ENCODE measurements around the gene DPY19L3.

The DPY19L3 gene

DNA sequence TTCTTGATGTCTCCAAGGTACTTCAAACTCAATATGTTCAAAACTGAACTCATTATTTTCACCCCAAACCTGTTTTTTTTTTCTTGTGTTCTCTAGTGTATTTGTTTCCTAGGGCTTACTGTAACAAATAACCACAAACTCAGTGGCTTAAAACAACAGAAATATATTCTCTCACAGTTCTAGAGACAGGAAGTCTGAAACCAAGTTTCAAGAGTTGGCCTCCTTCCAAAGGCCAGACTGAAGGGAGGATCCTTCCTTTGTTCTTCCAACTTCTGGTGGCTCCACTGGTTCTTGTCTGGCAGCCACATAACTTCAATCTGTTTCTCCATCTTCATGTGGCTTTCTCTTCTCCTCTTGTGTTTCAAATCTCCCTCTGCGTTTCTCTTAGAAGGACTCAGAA is 113.5 kb downstream of the DPY19L3 start:
- no peak overlapping the region for H2AFZ ChIP-seq (ENCODE audit: low read depth, low read length)
- H3K27ac ChIP-seq (ENCODE audit: low read length), result no peak overlapping the region
- H3K9me3 ChIP-seq (ENCODE audit: insufficient read depth, low read length), result no peaks in the 10 kb centered on the region
- H3K79me2 ChIP-seq (ENCODE audit: low read length), result no peaks in the 10 kb centered on the region
- peaks cover 19% of the 10 kb centered on the region; the same call in 1 of the 2 replicates for H3K27me3 ChIP-seq (ENCODE audit: low read depth, low read length)
- no peak overlapping the region for H3K4me3 ChIP-seq (ENCODE audit: low read length)
- TF ChIP-seq, protein P1, sequence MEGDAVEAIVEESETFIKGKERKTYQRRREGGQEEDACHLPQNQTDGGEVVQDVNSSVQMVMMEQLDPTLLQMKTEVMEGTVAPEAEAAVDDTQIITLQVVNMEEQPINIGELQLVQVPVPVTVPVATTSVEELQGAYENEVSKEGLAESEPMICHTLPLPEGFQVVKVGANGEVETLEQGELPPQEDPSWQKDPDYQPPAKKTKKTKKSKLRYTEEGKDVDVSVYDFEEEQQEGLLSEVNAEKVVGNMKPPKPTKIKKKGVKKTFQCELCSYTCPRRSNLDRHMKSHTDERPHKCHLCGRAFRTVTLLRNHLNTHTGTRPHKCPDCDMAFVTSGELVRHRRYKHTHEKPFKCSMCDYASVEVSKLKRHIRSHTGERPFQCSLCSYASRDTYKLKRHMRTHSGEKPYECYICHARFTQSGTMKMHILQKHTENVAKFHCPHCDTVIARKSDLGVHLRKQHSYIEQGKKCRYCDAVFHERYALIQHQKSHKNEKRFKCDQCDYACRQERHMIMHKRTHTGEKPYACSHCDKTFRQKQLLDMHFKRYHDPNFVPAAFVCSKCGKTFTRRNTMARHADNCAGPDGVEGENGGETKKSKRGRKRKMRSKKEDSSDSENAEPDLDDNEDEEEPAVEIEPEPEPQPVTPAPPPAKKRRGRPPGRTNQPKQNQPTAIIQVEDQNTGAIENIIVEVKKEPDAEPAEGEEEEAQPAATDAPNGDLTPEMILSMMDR (IDR thresholded peaks at IDR 0.05; ENCODE audit: low read depth, low read length), result no peak
- no peak for TF ChIP-seq EZH2phosphoT487 (IDR thresholded peaks at IDR 0.05; ENCODE audit: low read depth)
- no peak overlapping the region for H3K4me2 ChIP-seq (ENCODE audit: low read length)
- no peaks in the 10 kb centered on the region for H3K36me3 ChIP-seq (replicated peaks; ENCODE audit: low read depth, low read length)
- no peaks in the 10 kb centered on the region for H3K4me1 ChIP-seq (ENCODE audit: low read length)
- H4K20me1 ChIP-seq (ENCODE audit: insufficient read depth, low read length), result no peaks in the 10 kb centered on the region
- H3K9ac ChIP-seq (ENCODE audit: low read length), result no peak overlapping the region

DNA sequence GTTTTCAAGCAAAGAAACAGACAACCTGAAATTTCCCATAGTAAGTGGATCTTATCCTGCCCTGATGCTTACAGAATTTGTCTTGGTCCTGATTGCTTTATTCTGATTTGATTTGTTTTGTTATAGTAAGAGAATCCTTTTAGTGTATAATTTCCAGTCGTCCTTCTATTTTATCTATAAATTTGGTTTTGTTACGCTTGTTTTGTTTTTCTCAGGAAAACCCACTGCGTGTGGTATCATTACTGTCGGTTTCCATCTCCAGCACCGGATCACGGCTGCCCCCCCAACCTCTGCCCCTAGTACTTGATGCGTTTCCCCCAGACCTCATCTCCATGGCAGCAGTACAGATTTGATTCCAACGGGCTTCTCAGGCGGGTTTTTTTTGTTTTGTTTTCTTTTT is 117.4 kb downstream of the DPY19L3 start:
- Histone ChIP-seq H3K9ac (ENCODE audit: low read length) (no peak overlapping the region), H3K79me2 (ENCODE audit: low read length) (no peaks in the 10 kb centered on the region), H3K27me3 (ENCODE audit: low read depth, low read length) (peaks cover 19% of the 10 kb centered on the region; the same call in 1 of the 2 replicates), H3K4me3 (ENCODE audit: low read length) (no peak overlapping the region), H3K36me3 (replicated peaks; ENCODE audit: low read depth, low read length) (no peaks in the 10 kb centered on the region), H3K9me3 (ENCODE audit: insufficient read depth, low read length) (no peaks in the 10 kb centered on the region), H4K20me1 (ENCODE audit: insufficient read depth, low read length) (no peaks in the 10 kb centered on the region), H2AFZ (ENCODE audit: low read depth, low read length) (no peak overlapping the region), H3K4me1 (ENCODE audit: low read length) (no peaks in the 10 kb centered on the region), H3K4me2 (ENCODE audit: low read length) (no peak overlapping the region), H3K27ac (ENCODE audit: low read length) (no peak overlapping the region)
- no peak for TF ChIP-seq EZH2phosphoT487 (IDR thresholded peaks at IDR 0.05; ENCODE audit: low read depth)
- TF ChIP-seq, protein P1 (IDR thresholded peaks at IDR 0.05; ENCODE audit: low read depth, low read length), result no peak

GRCh38 chr19:32526895-32527294 is 121.3 kb downstream of the DPY19L3 start:
- no peaks in the 10 kb centered on the region for H3K79me2 ChIP-seq (ENCODE audit: low read length)
- H3K4me2 ChIP-seq (ENCODE audit: low read length), result no peak overlapping the region
- no peaks in the 10 kb centered on the region for H3K36me3 ChIP-seq (replicated peaks; ENCODE audit: low read depth, low read length)
- no peaks in the 10 kb centered on the region for H3K9me3 ChIP-seq (ENCODE audit: insufficient read depth, low read length)
- no peak overlapping the region for H3K27ac ChIP-seq (ENCODE audit: low read length)
- H2AFZ ChIP-seq (ENCODE audit: low read depth, low read length), result no peak overlapping the region
- no peaks in the 10 kb centered on the region for H3K4me1 ChIP-seq (ENCODE audit: low read length)
- no peaks in the 10 kb centered on the region for H4K20me1 ChIP-seq (ENCODE audit: insufficient read depth, low read length)
- no peak overlapping the region for H3K9ac ChIP-seq (ENCODE audit: low read length)
- no peaks in the 10 kb centered on the region for H3K27me3 ChIP-seq (ENCODE audit: low read depth, low read length)
- TF ChIP-seq EZH2phosphoT487 (IDR thresholded peaks at IDR 0.05; ENCODE audit: low read depth), result no peak
- TF ChIP-seq, protein P1 (IDR thresholded peaks at IDR 0.05; ENCODE audit: low read depth, low read length), result no peak
- no peak overlapping the region for H3K4me3 ChIP-seq (ENCODE audit: low read length)

DNA sequence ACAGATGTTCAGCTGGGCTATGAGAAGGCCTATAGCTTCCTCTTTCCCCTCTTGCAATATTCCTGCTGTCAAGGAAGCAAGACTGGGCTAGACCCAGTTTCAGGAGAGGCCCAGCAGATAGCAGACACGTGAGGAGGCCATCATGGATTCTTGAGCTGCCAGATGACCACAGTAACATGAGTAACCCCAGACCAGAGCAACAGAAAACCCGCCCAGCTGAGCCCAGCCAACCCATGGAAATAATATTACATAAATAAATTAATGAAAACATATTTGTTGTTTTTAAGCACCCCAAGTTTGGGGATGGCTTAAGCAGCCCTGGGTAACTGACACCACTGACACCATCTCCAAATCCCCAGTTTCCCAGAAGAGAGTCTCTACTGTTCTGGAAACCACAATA is 125.2 kb downstream of the DPY19L3 start:
- Histone ChIP-seq H3K79me2 (ENCODE audit: low read length) (no peaks in the 10 kb centered on the region), H3K36me3 (replicated peaks; ENCODE audit: low read depth, low read length) (no peaks in the 10 kb centered on the region), H3K4me2 (ENCODE audit: low read length) (no peak overlapping the region), H3K27me3 (ENCODE audit: low read depth, low read length) (no peaks in the 10 kb centered on the region), H3K9ac (ENCODE audit: low read length) (no peak overlapping the region), H3K27ac (ENCODE audit: low read length) (no peak overlapping the region), H3K4me3 (ENCODE audit: low read length) (no peak overlapping the region), H4K20me1 (ENCODE audit: insufficient read depth, low read length) (no peaks in the 10 kb centered on the region), H2AFZ (ENCODE audit: low read depth, low read length) (no peak overlapping the region), H3K4me1 (ENCODE audit: low read length) (no peaks in the 10 kb centered on the region), H3K9me3 (ENCODE audit: insufficient read depth, low read length) (no peaks in the 10 kb centered on the region)
- no peak for TF ChIP-seq EZH2phosphoT487 (IDR thresholded peaks at IDR 0.05; ENCODE audit: low read depth)
- TF ChIP-seq, protein P1 (IDR thresholded peaks at IDR 0.05; ENCODE audit: low read depth, low read length), result no peak

Data from OCI-LY3 (cell line).